Ovary (tissue), 3 donors: ENCODE data around the gene SUSD3.

Experiments used
- CTCF ChIP-seq, 3 donors: fragments of 450-650 bp in 2 of 3; fragments of 200-600 bp in 1 of 3; IDR thresholded peaks; one replicate each; pipeline versions ENCODE4 v1.5.1 to v1.8.0; 2016 to 2022; ENCODE audit warnings: antibody characterized with exemption in 3 of 3, mild to moderate bottlenecking in 1 of 3
- POLR2A ChIP-seq: fragments of 450-650 bp; IDR thresholded peaks from one replicate; pipeline ENCODE4 v1.6.1; 2017; ENCODE audit warnings: antibody characterized with exemption, mild to moderate bottlenecking, moderate library complexity
- donor health status: DM: no; HTN: no; CAD: no.

- TF ChIP-seq CTCF (IDR thresholded peaks at IDR 0.05) (no peak), POLR2A (no peak)
These were observed 6.8 kb upstream of the SUSD3 start for GRCh38 chr9:93051680-93052089.
